G401.6 (cell line): Measurements from ENCODE around the gene MAGI1.

Experiments used
- FAIRE-seq: peaks from 2 replicates; lab custom pipeline; 2012; peaks lifted over from hg19 to GRCh38; lab: Jason Lieb, UNC

MAGI1 gene

GRCh38 chr3:65508750-65509422, 529.8 kb downstream of the MAGI1 start:
- no peak for FAIRE-seq

DNA sequence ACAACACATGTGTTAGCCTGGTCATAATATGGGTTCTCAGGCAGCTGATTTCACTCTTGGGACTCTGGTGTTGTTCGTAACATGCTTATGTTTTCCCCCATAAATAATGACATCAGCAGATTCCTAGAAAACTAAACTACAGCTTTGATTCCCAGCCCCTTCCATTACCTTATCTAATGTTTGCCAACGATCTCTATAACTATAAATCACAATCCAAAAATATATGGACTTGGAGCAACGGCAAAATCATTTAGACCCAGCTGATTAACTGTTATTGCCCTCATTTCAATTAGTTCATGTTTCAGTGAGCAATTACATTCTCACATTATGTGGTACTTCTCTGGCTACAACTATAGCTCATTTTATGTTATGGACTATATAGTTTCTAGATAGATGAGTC, 531.3 kb downstream of the MAGI1 start:
- no peak for FAIRE-seq

- no peak for FAIRE-seq
These were observed 534.9 kb downstream of the MAGI1 start for GRCh38 chr3:65503776-65504175.

- no peak for FAIRE-seq
These were observed 536.2 kb downstream of the MAGI1 start for GRCh38 chr3:65502526-65502925.

DNA sequence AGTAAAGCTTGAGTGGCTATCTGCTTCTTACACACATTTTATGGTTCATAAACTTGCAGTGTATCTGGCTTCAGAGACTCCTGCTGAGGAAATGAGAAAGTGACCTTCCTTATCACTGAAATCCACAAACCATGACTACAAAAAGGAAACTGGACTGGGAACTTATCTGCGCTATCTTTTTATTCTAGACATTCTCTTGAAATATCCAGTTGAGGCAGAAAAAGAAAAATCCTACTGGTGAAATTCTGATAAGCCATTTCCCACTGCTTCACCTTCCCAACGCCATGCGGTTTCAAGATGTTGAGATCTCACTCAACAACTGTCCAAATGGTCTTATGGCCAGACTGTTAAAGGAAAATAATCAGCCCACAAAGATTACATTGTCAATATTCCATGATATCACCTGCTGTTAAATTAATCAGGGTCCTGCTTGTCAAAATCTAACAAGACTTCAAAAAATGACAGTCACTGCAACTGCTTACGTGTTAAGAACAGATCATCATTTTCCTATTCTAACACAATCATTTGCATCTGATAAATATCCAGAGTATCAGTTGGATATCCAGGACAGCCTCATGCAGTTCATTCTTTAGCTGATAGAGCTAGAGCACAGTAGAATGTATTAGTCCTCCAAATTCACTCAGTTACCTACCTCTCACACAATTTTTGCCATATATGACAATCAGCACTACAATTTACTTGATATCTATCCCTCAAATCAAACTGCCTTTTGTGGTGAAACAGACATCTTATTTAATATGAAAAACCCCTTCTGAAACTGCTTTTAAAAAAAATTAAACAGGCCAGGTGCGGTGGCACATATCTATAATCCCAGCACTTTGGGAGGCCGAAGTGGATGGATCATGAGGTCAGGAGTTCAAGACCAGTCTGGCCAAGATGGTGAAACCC, 538.1 kb downstream of the MAGI1 start:
- FAIRE-seq = no peak

DNA sequence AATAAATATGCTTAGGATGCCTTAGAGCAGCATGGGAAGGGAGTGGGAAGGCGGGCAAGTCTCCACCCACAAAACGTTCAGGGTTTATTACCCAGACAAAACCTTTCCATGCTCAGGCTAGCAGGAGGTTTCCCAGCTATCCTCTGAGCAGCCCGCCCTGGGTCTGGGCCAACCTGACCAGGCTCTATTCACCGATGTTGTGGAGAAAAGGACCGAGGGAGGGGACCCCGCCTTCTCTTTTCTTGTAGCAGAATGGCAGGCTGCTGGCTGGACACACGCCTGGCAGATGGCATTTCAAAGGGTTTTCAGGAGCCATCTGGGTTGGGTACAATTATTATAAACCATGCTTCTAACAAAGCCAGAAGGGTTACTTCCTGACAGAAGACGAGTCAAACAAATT, 540.9 kb downstream of the MAGI1 start:
- no peak for FAIRE-seq

GRCh38 chr3:65497236-65497635, 541.5 kb downstream of the MAGI1 start:
- FAIRE-seq = no peak

DNA sequence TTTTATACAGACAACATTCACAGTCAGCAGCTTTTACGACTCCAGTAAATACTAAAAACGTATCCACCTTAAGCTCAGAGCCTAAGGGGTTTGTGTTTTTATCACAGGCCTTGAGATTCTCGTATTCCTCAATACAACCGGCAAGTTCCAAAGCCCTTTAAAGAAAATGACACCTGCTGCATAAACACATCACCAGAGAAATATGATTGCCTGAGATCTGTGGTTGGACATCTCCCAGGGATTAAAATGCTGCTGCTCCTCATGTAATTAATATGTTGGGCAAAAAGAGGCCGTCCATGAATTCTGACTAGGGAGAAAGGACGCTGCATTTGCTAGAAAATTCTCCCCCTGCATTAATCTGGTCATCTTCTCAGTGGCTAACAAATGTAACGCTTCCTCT, 544.8 kb downstream of the MAGI1 start:
- no peak for FAIRE-seq

- FAIRE-seq = no peak
These were observed 545.3 kb downstream of the MAGI1 start for GRCh38 chr3:65493371-65493882.

- no peak for FAIRE-seq
These were observed 546.5 kb downstream of the MAGI1 start for GRCh38 chr3:65492249-65492648.

DNA sequence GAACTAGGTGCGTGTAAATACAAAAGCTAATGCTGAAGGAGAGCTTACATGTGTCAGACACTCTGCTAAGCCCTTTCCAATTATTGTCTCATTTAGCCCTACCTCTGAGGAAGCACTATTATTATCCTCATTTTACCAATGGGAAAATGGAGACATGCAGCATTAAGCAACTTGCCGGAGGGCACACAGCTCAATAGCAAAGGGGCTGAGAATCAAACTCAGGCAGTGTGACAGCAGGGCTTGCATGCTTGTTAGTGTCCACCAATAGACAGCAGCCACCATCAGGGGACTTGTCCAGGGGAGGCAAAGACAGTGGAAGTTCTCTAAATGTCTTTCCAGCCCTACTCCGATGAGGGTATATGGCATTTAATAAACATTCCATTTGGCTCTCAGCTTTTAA, 548.6 kb downstream of the MAGI1 start:
- FAIRE-seq = no peak

GRCh38 chr3:65489253-65489652, 549.5 kb downstream of the MAGI1 start:
- FAIRE-seq = no peak

DNA sequence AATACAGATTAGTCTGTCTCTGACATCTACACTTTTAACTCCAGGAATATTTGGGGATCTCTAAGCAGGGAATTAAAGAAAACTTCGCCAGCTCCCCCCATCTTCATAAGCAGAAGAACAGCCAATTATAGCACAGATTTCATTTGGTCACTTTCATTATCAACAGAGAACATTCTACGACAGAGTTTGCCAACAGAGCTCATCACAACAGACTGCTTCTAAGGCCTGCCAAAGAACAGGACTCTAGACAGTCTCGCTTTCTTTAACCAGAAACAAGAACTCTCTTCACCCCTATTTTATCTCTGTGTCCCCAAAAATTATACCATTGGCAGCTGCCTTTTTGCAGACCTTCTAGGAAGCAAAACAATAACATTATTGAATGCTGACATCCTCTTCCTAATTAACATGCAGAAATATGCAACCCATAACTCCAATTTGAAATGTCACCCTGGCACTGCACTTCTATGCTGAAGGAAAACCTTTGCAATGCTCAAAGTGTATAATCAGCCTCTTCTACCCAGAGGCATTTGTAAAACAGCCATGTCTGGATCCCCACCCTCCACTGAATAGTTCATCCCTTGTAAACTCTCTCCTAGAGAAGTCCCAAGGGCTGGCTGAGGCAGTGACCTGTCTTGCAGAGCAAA, 552.8 kb downstream of the MAGI1 start:
- FAIRE-seq = no peak

DNA sequence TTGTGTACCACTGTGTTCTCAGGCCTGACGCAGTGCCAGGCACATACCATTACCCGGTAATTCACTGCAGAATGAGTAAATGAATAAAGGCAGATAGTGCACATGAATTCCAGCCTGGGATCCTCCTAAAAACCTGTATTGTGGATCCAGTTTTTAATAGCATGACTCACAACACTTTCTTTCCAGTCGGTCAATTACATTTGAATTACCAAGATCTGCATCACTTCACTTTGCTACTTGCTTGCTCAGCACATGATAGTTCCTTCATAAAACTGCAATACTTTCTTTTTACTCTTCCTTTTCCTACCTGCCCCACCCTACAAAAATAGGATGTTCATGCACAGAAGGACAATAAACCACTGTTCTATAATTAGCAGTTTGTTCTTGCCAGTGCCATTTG, 553.8 kb downstream of the MAGI1 start:
- no peak for FAIRE-seq

DNA sequence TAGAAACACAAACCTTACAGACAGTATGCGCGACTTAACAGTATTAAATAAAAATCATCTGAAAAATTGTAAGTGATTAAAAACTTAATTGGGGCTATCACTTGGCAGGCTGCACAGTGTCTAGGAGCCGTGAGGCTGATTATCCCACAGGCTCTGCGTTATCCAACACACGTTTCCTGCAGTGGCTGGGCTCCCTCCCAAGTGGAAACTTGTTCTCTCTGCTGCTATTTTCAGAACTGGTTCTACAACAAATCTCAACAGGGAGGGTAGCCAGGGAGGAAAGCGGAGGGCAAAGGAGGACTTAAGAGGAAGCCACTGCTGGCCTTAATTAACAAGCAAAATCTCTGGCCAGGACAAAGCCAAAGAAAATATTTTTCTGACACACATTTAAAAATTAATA, 555.2 kb downstream of the MAGI1 start:
- no peak for FAIRE-seq

DNA sequence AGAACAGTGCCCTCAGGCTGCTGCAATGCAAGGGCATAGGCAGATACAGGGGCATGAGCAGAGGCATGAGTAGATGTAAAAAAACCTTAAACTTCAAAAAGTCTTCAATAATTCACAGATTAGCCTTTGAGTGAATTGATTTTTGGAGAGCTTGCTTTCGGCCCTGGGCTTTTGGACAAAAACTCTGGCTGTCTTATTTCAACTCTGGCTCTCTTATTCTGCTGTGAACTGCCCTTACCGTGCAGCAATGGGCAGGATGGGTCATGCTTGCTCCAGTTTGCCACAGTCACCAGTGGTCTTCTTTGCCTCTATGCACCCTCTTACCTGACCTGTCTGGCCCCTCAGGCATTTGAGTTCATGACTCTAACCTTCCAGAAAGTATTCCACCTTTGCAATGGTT, 555.7 kb downstream of the MAGI1 start:
- no peak for FAIRE-seq

DNA sequence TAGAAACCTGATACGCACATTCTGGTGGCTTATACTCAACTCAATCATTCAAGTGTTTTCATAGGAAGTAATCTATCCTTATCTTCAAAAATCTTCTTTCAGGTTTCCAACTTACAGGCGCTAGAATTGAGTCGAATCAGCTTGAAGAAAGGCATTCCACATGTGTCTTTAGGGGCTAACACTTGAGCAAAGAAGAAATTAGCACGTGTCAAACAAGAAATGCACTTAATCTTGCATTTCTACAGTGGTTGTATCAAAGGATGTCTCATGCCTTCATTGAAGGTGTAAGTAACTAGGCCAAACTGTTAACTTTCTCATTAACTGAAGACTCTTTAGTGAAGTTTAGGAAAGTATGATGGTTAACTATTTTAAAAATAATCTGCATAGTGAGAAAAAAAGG, 557.6 kb downstream of the MAGI1 start:
- FAIRE-seq = no peak

- no peak for FAIRE-seq
These were observed 558.7 kb downstream of the MAGI1 start for GRCh38 chr3:65479990-65480389.

GRCh38 chr3:65478551-65479500, 559.9 kb downstream of the MAGI1 start:
- no peak for FAIRE-seq

- no peak for FAIRE-seq
These were observed 565.0 kb downstream of the MAGI1 start for GRCh38 chr3:65473736-65474135.

GRCh38 chr3:65472501-65472900, 566.2 kb downstream of the MAGI1 start:
- FAIRE-seq = no peak
